ENCODE results near the gene KRT9.

The KRT9 gene

DNA sequence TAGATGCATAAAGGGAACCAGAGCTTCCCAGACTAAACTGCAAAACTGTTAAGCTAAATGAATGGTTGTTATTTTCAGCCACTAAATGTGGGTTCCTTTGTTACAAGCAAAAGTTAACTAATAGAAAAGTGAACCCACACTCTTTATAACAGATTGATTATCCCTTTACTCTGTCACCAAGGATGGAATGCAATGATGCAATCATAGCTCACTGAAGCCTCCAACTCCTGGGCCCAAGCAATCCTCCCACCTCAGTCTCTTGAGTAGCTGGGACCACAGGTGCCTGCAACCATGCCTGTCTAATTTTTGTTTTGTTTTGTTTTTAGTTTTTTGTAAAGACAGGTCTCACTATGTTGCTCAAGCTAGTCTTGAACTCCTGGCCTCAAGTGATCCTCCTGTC, 6.5 kb downstream of the KRT9 start:
- peaks cover 75% of the 10 kb centered on the region for H3K27me3 Mint-ChIP-seq
- no peak overlapping the region for H3K27ac Mint-ChIP-seq
- H3K4me3 Mint-ChIP-seq, result no peak overlapping the region
- peaks cover 12 to 18% of the 10 kb centered on the region in 2 donors for H3K9me3 Mint-ChIP-seq
- ATAC-seq (no peak), DNase-seq (no peak)
- peaks cover 12% of the 10 kb centered on the region for H3K4me1 Mint-ChIP-seq

DNA sequence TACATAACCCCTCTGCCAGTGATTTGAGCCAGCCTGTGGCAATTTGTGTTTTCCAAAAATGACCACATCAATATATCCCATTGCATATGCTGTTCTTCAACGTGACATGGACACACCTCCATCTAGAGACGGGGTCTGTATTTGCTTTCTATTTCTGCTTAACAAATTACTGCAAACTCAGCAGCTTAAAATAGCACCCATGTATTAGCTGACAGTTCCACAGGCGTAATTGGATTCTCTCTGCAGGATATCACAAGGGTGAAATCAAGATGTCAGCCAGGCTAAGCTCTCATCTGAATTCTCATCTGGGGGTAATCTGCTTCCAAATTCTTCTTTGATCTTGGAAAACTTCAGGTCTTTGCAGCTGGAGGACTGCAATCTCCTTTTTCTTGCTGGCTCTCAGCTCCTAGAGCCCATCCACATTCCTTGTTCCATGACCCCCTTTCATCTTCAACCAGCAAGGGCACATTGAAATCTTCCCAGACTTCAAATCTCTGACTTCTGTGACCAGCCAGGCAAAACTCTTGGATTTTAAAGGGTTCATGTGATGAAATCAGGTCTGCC, 8.2 kb downstream of the KRT9 start:
- ATAC-seq, result no peak
- DNase-seq, result no peak
- Mint-ChIP-seq H3K27ac (no peak overlapping the region), H3K9me3 (peaks cover 12 to 18% of the 10 kb centered on the region in 2 donors), H3K27me3 (peaks cover 74% of the 10 kb centered on the region), H3K4me1 (peaks cover 12% of the 10 kb centered on the region), H3K4me3 (no peak overlapping the region)

DNA sequence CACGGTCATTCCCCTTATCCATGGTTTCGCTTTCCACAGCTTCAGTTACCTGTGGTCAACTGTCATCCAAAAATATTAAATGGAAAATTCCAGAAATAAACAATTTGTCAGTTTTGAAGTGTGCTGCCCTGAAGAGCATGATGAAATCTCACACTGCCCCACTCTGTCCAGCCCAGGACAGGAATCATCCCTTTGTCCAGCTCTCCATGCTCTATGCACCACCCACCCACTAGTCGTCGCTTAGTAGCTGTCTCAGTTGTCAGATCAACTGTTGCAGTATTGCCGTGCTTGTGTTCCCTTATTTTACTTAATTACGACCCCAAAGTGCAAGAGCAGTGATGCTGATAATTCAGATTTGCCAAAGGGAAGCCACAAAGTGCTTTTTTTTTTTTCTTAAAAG, 10.3 kb downstream of the KRT9 start:
- no peak overlapping the region for H3K4me3 Mint-ChIP-seq
- H3K27me3 Mint-ChIP-seq, result peaks cover 89% of the 10 kb centered on the region
- ATAC-seq, result no peak
- DNase-seq, result no peak
- no peaks in the 10 kb centered on the region for H3K9me3 Mint-ChIP-seq
- H3K4me1 Mint-ChIP-seq, result no peaks in the 10 kb centered on the region
- no peak overlapping the region for H3K27ac Mint-ChIP-seq

DNA sequence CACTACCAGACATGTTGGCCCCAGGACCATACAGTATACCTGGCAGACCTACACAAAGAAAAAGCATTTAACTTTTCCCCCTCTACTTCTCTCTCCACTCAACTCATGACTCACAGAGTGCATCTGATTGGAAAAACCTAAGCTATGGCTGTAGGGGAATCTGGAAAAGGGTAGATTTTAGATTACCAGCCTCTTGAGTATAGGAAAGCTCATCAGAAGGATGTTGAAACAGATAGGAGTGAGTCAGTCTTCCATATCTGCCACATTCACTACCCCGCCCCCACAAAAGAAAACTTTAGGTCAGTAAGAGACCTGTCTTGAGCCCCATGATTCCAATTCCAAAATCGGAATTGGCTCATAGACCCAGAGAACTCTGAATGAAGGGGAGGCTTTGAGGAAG, 12.3 kb downstream of the KRT9 start:
- no peak overlapping the region for H3K4me3 Mint-ChIP-seq
- no peak overlapping the region for H3K27ac Mint-ChIP-seq
- ATAC-seq (no peak), DNase-seq (no peak)
- no peaks in the 10 kb centered on the region for H3K4me1 Mint-ChIP-seq
- H3K9me3 Mint-ChIP-seq, result no peaks in the 10 kb centered on the region
- peaks cover 86% of the 10 kb centered on the region for H3K27me3 Mint-ChIP-seq

DNA sequence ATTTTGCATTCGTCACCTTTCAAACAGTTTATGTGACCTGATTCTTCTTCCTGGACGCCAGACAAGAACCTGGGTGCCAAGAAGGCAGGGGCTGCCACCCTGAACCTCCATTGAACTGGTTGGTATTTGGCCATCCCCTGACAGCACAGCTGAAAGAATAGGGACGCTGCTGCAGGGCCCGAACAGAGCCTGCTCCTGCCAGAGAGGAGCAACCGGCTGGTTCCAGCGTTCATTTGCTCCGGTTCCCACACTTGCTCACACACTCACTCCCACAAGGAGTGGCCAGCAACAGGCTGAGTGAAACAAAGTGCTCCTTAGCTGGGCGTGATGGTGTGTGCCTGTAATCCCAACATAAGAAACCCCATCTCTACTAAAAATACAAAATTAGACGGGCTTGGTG, 14.9 kb downstream of the KRT9 start:
- peaks cover 87% of the 10 kb centered on the region for H3K27me3 Mint-ChIP-seq
- ATAC-seq (no peak), DNase-seq (no peak)
- no peaks in the 10 kb centered on the region for H3K9me3 Mint-ChIP-seq
- no peaks in the 10 kb centered on the region for H3K4me1 Mint-ChIP-seq
- H3K27ac Mint-ChIP-seq, result no peak overlapping the region
- no peak overlapping the region for H3K4me3 Mint-ChIP-seq

DNA sequence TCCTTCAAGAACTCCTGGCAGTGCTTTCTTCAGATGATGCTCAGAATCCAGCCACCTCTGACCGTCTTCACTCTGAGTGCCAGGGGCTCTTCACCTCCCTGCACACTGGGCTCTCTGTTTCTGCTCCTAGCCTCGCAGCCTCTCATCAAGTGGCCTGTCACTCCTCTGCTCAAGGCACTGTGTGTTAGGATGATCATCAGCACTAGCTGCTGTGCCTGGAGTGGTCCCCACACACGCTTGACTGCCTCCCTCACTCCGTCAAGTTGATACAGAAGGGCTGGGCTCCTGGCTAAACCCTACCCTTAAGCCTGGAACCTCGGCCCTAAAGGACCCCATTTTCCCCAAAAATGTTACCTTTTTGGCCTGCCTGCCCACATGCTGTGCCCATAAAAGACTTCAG, 15.6 kb downstream of the KRT9 start:
- DNase-seq (no peak), ATAC-seq (no peak)
- Mint-ChIP-seq H3K4me3 (no peak overlapping the region), H3K4me1 (no peaks in the 10 kb centered on the region), H3K9me3 (no peaks in the 10 kb centered on the region), H3K27ac (peak overlapping the region in 1 of 2 donors; percentile 20), H3K27me3 (peaks cover 87% of the 10 kb centered on the region)

DNA sequence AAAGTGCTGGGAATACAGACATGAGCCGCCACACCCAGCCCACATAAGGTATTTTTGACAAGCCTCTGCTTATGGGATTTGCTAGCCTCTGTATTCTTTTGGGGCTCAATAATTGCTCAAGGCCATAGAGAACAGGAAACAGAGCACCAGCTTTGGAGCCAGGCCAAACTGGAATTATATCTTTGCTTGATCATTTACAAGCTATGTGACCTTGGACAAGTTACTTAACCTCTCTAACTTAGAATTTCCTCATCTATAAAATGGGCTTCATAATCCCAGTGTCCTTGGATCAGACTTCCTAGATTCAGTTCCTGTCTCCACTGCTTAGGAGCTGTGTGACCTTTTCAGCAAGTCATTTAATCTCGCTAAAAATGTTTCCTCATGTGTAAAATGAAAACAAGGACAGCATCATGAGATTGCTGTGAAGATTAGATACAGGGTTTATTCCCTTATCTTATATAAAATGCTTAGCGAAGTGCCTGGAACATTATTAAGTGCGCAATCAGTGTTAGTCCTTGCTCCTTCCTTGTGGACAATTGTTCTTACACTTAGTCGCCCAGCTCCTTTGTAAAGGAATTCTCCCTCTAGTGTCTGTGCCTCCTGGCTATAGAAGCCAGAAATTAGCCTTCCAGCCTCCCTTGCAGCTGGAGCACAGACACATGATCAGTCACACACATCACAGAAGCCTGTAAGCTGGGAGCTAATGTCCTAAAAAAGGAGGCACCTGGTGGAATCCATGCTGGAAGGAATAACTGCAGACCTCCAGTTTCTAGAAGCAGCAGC, 16.6 kb downstream of the KRT9 start:
- no peak for DNase-seq
- Mint-ChIP-seq H3K4me3 (no peak overlapping the region), H3K9me3 (no peaks in the 10 kb centered on the region), H3K27me3 (peaks cover 80% of the 10 kb centered on the region), H3K4me1 (no peaks in the 10 kb centered on the region), H3K27ac (no peak overlapping the region)
- no peak for ATAC-seq

DNA sequence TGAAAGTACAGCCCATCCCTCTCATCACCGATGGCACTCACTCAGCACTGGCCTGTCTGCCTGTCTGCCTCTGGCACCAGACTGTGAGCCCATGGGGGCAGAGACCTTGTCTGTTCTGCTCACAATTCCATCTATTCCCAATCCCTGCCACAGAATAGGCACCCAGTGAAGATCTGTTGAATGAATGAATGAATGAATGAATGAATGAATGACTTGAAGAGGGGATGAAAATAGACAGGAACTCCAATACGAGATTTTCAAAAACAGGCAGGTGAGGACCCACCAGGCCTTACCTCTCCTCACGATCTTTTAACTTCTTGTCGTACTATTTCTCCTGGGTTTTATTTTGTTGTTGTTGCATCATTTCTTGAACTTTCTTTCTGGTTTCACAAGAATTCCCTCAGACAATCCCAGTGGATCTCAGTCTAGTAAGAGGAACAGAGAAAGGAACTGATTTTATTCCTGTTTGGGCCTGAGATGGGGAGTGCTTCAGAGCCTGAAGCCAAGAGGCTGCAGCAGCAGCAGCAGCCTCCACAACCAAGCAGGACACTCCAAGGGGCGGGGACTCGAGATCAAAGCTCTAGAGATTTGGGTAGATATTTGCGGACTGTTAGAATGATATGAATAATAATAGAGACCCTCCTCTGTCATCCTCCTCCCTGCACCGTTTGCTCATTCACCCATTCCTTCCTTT, 17.7 kb downstream of the KRT9 start:
- H3K27ac Mint-ChIP-seq, result peak overlapping the region in 1 of 2 donors; percentile 11
- H3K4me3 Mint-ChIP-seq, result no peak overlapping the region
- ATAC-seq, result no peak
- H3K9me3 Mint-ChIP-seq, result no peaks in the 10 kb centered on the region
- H3K4me1 Mint-ChIP-seq, result peaks cover 5% of the 10 kb centered on the region
- DNase-seq, result no peak
- H3K27me3 Mint-ChIP-seq, result peaks cover 69% of the 10 kb centered on the region

DNA sequence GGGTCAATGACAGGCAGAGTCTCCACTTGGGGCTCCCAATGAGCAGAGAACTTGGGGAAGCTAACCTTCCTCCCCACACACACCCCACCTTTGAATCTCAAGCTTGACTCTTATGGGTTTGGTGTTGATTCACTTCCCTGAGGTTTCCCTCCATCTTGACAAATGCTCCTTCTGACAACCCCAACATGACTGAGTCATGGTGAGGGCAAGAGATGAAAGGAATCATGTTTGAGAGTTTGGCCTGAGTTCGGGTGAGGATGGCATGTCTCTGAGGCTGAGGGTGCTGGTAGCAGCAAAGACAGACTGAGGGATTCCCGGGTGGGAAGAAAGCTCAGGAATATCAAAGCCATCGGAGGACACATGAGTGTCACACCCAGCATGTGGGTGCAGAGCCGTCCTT, 18.7 kb downstream of the KRT9 start:
- DNase-seq (no peak), ATAC-seq (no peak)
- no peaks in the 10 kb centered on the region for H3K9me3 Mint-ChIP-seq
- peaks cover 15% of the 10 kb centered on the region for H3K4me1 Mint-ChIP-seq
- H3K4me3 Mint-ChIP-seq, result no peak overlapping the region
- H3K27me3 Mint-ChIP-seq, result peaks cover 61% of the 10 kb centered on the region
- H3K27ac Mint-ChIP-seq, result no peak overlapping the region

DNA sequence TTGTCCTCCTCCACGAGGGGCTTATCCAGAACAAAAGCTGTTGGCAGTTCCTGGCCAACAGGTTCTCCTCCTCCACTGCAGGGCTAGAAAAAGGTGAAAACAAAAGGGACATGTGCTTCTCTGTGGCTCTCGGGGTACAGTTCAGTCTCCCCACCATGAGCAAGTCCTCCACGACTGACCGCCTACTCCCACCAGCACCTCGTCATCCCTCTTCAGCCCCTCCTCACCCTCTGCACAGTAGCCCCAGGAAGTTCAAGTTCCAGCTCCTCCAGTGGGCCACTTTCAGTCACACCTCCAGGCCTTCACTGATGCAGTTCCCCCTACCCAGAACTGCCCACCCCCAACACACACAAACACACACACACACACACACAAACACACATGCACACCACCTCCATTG, 19.4 kb downstream of the KRT9 start:
- peaks cover 0 to 3% of the 10 kb centered on the region in 2 donors for H3K9me3 Mint-ChIP-seq
- DNase-seq (no peak), ATAC-seq (no peak)
- H3K27me3 Mint-ChIP-seq, result peaks cover 61% of the 10 kb centered on the region
- peaks cover 22% of the 10 kb centered on the region for H3K4me1 Mint-ChIP-seq
- H3K4me3 Mint-ChIP-seq, result no peak overlapping the region
- peak overlapping the region in 1 of 2 donors; percentile 5 for H3K27ac Mint-ChIP-seq

DNA sequence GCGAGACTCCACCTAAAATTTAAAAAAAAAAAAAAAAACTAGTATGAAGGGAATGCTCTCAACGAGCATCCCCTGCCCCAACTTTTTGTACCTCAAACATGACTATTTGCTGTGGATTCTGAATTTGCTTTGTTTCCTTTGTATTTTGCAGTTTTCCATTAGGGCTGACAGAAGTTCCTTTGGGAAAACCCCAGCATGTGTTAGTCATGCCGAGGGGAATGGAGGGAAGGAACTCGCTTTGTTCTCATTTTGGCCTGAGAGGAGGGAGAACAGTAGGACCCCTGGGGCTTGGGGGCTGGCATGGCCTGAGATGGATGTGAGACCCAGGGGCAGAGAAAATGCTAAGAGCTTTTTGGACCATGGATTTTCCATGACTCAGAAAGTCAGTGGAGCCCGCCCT, 20.5 kb downstream of the KRT9 start:
- Mint-ChIP-seq H3K27ac (no peak overlapping the region), H3K4me3 (no peak overlapping the region), H3K4me1 (peaks cover 22% of the 10 kb centered on the region), H3K27me3 (peaks cover 54% of the 10 kb centered on the region), H3K9me3 (peaks cover 10 to 14% of the 10 kb centered on the region in 2 donors)
- ATAC-seq, result no peak
- DNase-seq, result no peak

DNA sequence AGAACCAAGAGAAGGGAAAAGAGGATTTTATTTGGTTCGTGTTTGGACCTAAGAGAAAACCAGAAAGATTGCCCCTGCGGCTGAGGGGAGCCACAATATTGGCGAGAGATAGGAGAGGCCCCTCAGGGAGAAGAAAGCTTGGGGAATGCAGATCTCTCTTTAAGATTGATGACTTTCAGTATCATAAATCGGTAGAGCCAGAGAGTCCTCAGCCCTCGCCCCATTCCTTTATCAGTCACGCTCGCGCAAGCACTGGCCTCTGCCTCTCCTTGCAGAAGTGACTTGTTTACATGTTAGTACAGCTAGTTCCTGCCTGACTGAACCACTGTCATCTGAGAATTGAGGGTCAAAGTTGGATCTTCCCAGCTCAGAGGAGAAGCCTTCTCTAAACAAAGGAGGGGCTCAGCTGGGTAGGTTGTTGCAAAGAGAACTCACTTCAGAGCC, 22.2 kb downstream of the KRT9 start:
- Mint-ChIP-seq H3K27me3 (peaks cover 46% of the 10 kb centered on the region), H3K4me3 (peak overlapping the region in 1 of 2 donors; percentile 82), H3K4me1 (peaks cover 22% of the 10 kb centered on the region), H3K9me3 (peaks cover 11 to 15% of the 10 kb centered on the region in 2 donors), H3K27ac (peak overlapping the region; percentile 22 to 75)
- no peak for ATAC-seq
- no peak for DNase-seq

DNA sequence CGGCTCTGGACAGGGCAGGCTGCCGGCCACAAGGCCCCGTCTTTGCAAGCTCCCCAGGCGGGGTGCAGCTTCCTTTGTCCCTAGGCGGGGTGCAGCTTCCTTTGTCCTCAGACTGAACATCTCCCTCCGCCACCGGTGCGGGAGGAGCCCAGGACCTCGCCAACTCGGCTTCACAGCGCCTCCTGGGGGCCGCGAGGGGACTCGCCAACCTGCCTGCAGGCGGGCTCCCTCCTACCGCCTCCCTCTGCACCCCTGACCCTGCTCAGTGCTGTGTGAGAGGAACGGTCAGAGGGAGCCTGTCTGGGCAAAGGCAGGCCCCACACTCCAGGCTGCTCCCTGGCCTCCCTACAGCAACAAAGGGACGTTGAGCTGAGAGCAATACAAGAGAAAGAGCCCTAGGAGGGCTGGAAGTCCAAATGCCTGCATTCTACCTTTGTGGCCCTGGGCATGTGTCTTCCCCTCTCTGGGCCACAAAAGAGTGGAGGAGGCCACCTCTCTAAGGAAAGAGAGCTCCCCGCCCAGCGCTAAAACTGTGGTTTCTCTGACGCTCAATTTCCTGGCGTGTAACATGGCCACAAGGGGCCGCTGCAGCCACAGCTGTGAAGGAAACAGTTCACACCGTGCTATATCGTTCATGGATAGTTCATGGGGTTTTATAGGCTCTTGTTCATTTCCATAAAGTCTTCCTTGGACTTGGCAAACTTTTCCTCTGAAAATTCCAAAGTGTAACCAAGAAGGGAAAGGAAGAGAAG, 22.8 kb downstream of the KRT9 start:
- Mint-ChIP-seq H3K9me3 (peaks cover 11 to 15% of the 10 kb centered on the region in 2 donors), H3K4me3 (peak overlapping the region; percentile 67 to 82), H3K27me3 (peaks cover 40% of the 10 kb centered on the region), H3K4me1 (peaks cover 22% of the 10 kb centered on the region), H3K27ac (peak overlapping the region; percentile 22 to 75)
- DNase-seq (peak; percentile 80 to 83), ATAC-seq (peak; percentile 86)

DNA sequence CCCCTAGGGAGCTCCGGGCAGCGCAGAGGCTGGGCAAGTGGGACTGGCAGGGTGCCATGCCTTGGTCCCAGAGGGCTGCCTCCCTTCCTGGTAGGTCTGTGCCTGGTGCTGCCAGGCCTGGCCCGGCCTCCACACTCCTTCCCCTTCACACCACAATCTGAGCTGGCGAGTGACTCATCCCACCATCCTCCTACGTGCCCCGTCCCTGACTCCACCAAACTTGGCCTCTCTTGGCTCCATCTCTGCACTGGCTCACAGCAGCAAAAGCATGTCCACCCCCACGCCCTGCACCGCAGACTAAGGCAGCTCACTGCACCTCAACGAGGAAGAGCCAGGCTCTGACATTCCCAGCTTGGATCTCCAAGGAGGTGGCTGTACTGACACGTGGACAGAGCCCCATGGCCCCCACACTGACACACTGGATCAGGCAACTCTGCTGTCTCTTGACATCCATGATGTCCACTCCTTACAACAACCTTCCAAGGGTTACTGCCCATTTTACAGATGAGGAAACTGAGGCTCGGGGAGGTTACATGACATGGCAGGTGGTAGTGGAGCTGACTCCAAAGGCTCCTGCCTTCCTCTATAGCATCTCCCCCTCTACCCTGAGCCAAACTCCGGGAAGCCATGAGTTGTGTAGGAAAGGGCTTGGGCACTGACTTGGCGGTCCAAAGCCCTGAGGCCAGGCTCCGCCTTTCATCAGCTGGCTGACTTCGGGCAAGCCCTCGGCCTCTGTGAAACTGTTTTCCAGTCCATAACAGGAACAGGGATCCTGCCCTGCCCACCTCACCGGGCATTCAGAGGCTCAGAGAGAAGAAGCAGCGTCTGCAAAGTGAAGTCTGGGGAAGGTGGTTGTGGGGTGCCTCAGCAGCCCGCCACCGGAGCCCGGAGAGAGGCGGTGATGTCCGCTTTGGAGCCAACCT, 23.7 kb downstream of the KRT9 start:
- peaks cover 32% of the 10 kb centered on the region for H3K27me3 Mint-ChIP-seq
- peaks cover 11 to 15% of the 10 kb centered on the region in 2 donors for H3K9me3 Mint-ChIP-seq
- H3K4me3 Mint-ChIP-seq, result peak overlapping the region; percentile 67 to 82
- H3K27ac Mint-ChIP-seq, result no peak overlapping the region
- H3K4me1 Mint-ChIP-seq, result peaks cover 22% of the 10 kb centered on the region
- DNase-seq (peak; percentile 61 to 72), ATAC-seq (peak; percentile 83)

All from stimulated activated naive CD8-positive, alpha-beta T cell treated with anti-CD3 and anti-CD28 coated beads, Interleukin-15, amount 100 ng/mL, for 72 hours (primary cell).